GM12801 (cell line): ENCODE measurements around the gene MXRA8.

Experiments used
- CTCF ChIP-seq: IDR thresholded peaks from one replicate; pipeline ENCODE4 v1.5.1; 2011; ENCODE audit warnings: control low read depth; ENCODE audit not compliant: insufficient read length; ENCODE audit errors: extremely low read depth

The MXRA8 gene

DNA sequence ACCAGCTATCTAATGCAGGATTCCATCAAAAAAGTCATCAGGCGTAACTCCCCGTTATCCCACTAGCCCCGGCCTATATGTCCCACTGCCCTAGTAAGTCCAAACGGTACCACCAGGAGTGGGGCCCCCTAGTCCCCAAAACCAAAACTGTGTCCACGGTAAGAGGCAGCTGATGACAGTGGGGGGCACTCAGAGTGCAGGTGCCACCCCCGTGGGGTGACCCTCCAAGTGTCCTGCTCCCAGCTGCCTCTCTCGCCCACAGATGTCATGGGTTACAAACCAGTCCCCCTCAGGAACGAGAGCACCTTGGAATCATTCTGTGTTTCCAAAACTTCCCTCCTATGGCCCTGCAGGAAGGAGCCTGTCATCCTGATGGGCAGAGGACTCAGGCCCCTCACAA lies 27.6 kb upstream of the MXRA8 start:
- no peak for TF ChIP-seq CTCF

DNA sequence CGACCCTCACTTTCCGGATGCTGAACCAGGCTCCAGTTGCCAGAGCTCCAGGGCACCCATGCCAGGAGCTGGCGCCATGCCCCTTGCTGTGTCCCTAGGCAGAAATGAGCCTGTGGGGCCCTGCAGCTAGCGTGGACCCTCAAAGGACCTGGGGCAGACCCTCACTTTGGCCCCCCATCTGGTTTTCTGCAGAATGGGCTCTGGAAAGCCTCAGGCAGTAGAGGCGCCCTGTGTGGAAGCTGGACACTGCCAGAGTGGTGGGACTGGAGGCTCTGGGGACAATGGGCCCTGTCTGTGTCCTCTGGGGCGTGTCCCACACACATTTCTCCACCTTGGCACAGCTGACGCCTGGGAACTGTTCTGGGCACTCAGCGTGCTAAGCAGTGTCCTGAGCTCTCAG lies 22.9 kb upstream of the MXRA8 start:
- no peak for TF ChIP-seq CTCF

DNA sequence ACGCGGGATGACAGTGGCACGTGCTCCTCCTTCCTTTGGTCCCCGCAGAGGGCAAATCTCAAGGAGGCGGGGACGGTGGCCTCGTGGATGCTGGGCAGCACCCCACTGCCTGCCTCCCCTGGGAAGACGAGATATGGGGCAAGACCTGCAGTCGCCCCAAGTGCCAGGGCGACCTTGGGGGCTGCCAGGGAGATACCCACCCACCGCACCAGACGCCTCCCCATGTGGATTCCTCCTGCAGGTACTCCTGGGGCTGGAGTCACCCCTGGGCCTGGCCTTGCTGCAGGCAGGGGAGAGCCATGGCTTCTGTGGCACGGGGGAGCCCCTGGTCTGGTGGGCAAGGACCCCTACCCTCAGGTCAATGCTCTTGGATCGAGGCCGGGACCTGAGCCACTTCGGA lies 22.5 kb upstream of the MXRA8 start:
- no peak for TF ChIP-seq CTCF

DNA sequence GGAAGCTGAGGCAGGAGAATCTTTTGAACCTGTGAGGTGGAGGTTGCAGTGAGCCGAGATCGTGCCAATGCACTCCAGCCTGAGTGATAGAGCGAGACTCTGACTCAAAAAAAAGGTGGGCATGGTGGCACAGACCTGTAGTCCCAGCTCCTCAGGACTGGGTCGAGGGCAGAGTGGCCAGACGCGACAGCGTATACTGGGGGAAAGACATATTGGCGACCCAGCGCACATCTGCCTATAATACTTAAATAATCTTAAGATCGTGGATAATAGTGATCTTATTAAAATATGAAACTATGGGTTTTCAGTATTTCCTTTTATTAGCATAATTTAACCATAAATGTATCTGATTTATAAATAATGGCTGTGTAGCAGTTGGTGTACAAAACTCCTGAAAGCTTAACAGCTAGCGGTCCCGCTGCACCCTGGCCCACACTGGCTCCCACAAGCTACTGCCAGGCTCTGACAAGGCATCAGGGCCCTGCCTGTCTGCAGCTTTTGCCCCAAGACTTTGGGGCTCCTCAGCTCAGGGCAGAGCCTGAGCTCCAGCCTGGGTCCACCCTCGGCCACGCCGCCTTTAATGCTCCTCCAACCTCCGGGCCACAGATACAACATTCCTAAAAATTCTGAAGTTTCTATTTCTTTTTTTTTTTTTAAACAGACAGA lies 19.3 kb upstream of the MXRA8 start:
- no peak for TF ChIP-seq CTCF

DNA sequence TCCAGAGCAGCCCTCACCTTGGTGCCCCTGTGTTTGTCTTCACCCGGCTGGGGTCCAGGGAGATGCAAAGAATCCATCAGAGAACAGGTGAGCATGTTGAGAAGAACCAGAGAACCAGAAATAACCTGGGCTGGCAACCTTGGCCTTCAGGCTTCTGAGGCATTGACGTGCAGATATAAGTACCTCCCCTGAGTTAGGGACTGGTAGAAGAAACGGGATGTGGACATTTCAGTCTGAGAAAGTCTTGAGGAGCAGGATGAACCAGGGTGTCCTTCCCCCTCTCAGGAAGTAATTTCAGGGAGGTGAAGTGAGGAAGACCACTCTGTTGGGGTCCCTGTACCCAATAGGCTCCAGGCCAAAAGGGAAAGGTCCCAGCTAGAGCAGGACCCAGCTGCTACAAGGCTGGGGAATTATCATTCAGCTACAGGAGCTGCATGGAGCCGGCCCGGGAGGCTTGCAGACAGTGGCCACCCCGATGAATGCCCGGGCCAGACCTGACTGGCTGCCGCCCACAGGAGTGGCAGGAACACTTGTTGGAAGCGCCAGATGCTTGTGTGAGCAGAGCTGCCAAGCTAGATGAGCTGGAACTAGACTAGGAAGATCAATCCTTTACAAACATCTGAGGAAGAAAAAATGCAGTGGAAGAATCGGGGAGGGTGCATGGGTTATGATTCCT lies 18.3 kb upstream of the MXRA8 start:
- no peak for TF ChIP-seq CTCF

DNA sequence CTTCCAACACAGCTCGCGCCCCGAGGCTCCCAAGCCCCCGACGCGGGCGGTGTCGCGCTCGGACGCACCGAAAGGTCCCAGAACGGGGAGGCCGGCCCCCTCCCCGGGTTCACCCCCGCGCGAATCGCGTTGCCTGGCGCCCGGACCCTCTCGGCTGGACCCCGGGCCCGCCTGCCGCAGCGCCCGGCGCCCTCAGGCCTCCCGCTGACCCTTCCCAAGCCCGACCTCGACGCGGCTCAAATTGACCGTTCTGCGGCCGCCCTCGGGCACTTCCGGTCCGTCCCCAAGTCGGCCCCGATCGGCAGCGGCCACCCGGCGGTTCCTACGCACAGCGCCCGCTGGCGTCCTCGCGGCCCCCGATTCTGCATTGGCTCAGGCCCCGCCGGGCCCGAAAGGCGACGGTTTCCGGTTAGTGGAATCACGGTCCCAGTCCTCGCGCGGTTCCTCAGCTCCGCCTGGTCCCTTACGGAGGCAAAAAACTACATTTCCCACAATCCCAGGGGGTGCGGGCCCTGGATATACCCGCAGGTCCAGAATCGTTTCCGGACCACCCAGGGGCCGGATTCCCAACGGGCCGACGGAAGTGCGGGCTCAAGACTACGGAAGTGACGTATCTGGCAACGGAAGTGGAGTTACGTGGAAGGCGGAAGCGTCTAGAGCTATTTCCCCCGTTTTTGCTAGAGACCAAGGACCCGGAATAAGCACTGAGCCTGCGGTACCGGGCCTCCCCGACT lies 16.7 kb upstream of the MXRA8 start, which contains the start of gene AURKAIP1:
Gene AURKAIP1, minus strand, starts transcription at position 279 of the 734 bp plus-strand sequence. CDS start 451 bp downstream, outside the sequence.
- TF ChIP-seq CTCF = no peak

GRCh38 chr1:1374589-1374928 lies 16.2 kb upstream of the MXRA8 start:
- TF ChIP-seq CTCF = no peak
